Activated B cell treated with CpG ODN at 0.5 μM for 24 hours (primary cell): ENCODE data around the gene MACF1. TPM values are rescaled to one million over a fixed set of nuclear protein-coding genes. Genes with fewer than 3 reads are reported as not detected.

Experiments
- ATAC-seq: fragments of 200-7000 bp; cut with Tn5 transposase; one replicate; pipeline ENCODE4 v1.10.0; 2021; ENCODE audit warnings: low read depth, mild to moderate bottlenecking, moderate library complexity
- CTCF ChIA-PET: fragments of 350-600 bp; sonication (Branson Sonifier 250); formaldehyde crosslinking; loops from one replicate; lab custom pipeline; 2021; ENCODE audit warnings: antibody characterized with exemption; lab: Charles Lee
- POLR2A ChIA-PET: fragments of 350-600 bp; sonication (Branson Sonifier 250); formaldehyde crosslinking; loops from one replicate; lab custom pipeline; 2021; ENCODE audit warnings: antibody characterized with exemption; lab: Charles Lee
- DNase-seq: peaks from one replicate; pipeline ENCODE4 v3.0.0; 2022
- H3K27ac Mint-ChIP-seq: one replicate; pipeline ENCODE4 v1.8.0; 2020; ENCODE audit warnings: mixed read lengths
- H3K27me3 Mint-ChIP-seq: one replicate; pipeline ENCODE4 v1.8.0; 2021; ENCODE audit warnings: mixed read lengths
- H3K36me3 Mint-ChIP-seq: one replicate; pipeline ENCODE4 v1.8.0; 2021; ENCODE audit warnings: low read depth, mixed read lengths
- H3K4me1 Mint-ChIP-seq: one replicate; pipeline ENCODE4 v1.8.0; 2021; ENCODE audit warnings: mixed read lengths
- H3K4me3 Mint-ChIP-seq: one replicate; pipeline ENCODE4 v1.8.0; 2020; ENCODE audit warnings: mild to moderate bottlenecking, mixed read lengths
- H3K9me3 Mint-ChIP-seq: one replicate; pipeline ENCODE4 v1.8.0; 2020; ENCODE audit warnings: mixed read lengths
- intact Hi-C: fragments of 100-400 bp; cut with micrococcal nuclease; formaldehyde crosslinking; loops from one replicate; pipeline ENCODE4 v1.15.1; 2024
- total RNA-seq: library from RNA; stranded (reverse); gene quantifications from 2 replicates; pipeline ENCODE4 v1.2.3, GENCODE V29; 2022
- TF ChIP-seq, protein P1 (sequence below): fragments of 200-600 bp; IDR thresholded peaks from one replicate; pipeline ENCODE4 v1.8.0; 2022; ENCODE audit warnings: antibody characterized with exemption, mild to moderate bottlenecking

Gene MACF1
- total RNA-seq, 1 donor from 2014 or later, result 286 TPM

DNA sequence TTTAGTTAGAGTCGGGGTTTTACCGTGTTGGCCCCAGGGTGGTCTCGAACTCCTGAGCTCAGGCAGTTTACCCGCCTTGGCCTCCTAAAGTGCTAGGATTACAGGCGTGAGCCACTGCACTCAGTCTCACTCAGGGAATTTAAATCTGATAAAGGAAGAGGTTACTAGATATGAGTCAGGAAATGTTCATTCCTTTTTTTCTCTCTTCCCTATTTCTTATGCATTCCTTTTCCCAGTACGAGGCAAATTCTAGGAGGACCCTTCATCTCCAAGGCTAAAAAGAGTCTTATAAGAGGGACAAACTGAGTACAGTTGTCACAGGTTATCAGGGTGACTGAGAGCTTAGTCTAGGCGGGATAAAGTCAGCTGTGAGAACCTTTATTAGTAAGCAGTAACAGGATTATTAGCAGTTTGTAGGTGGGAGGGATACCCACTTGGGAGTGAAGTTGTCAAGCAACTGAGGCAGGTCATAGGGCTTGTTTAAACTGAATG, 9.1 kb downstream of the MACF1 start:
- H3K4me3 Mint-ChIP-seq, result no peak overlapping the region

DNA sequence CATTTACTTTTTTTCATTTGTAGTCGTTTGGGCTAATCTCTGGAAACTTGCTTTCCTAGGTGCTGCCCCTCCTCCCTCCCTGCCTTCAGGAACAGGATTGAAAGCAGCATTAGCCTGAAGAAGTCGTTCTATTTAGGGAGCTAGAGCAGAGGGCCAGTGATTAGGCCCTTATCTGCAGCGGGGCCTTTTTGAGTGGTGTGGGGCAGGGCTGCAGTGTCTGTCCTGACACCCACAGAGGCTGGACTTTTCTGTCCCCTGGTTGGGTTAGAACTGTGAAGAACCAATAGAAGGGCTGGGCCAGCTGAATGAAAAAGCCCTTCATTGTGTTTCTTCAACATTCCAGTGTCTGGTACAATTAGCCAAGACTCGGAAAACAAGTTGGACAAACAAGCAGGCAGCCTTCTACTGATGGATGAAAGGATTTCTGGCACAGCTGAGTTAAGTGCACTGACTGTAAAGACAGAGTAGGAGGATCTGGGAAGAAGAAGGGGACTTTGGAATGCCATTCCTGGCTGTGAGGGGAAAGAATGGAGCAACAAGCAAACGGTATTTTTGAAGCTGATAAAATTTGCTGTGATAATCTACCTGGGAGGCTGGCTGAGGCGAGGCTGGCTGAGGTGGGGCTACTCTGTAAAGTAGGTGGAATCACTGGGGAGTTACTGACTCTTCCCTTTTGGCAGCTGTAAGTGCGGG, 9.7 kb downstream of the MACF1 start:
- H3K27ac Mint-ChIP-seq, result peak overlapping the region; percentile 83
- H3K27me3 Mint-ChIP-seq, result no peaks in the 10 kb centered on the region
- DNase-seq (no peak), ATAC-seq (no peak)
- ChIA-PET CTCF (interaction anchor here (0.7 to 3.7 kb wide), 4 partner anchors 19 to 112 kb away, joined by 3 to 27 read pairs (median 6); no protein-coding TSS in a partner anchor), POLR2A (interaction anchor here (0.6 to 2.7 kb wide), 11 partner anchors 9 to 112 kb away, joined by 3 to 17 read pairs (median 7); partner anchors contain the start of gene MACF1)
- intact Hi-C loops, result loop anchor here (2.0 to 10.0 kb wide), 3 partner anchors 17 to 359 kb away; partner anchors contain the start of gene RRAGC
- no peaks in the 10 kb centered on the region for H3K36me3 Mint-ChIP-seq
- H3K4me1 Mint-ChIP-seq, result peaks cover 52% of the 10 kb centered on the region
- peak overlapping the region; percentile 84 for H3K4me3 Mint-ChIP-seq
- TF ChIP-seq, protein P1, sequence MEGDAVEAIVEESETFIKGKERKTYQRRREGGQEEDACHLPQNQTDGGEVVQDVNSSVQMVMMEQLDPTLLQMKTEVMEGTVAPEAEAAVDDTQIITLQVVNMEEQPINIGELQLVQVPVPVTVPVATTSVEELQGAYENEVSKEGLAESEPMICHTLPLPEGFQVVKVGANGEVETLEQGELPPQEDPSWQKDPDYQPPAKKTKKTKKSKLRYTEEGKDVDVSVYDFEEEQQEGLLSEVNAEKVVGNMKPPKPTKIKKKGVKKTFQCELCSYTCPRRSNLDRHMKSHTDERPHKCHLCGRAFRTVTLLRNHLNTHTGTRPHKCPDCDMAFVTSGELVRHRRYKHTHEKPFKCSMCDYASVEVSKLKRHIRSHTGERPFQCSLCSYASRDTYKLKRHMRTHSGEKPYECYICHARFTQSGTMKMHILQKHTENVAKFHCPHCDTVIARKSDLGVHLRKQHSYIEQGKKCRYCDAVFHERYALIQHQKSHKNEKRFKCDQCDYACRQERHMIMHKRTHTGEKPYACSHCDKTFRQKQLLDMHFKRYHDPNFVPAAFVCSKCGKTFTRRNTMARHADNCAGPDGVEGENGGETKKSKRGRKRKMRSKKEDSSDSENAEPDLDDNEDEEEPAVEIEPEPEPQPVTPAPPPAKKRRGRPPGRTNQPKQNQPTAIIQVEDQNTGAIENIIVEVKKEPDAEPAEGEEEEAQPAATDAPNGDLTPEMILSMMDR, result no peak
- H3K9me3 Mint-ChIP-seq, result peaks cover 4% of the 10 kb centered on the region

More for the DNA sequence above, 9.1 kb downstream of the MACF1 start:
- H3K4me1 Mint-ChIP-seq, result peaks cover 46% of the 10 kb centered on the region
- peak overlapping the region; percentile 83 for H3K27ac Mint-ChIP-seq
- ChIA-PET CTCF (interaction anchor here (0.7 to 3.7 kb wide), 3 partner anchors 18 to 111 kb away, joined by 3 to 9 read pairs (median 3); no protein-coding TSS in a partner anchor), POLR2A (interaction anchor here (0.6 to 2.0 kb wide), 5 partner anchors 8 to 111 kb away, joined by 3 to 17 read pairs (median 4); partner anchors contain the start of gene MACF1)
- DNase-seq (no peak), ATAC-seq (no peak)
- TF ChIP-seq, protein P1, result no peak
- intact Hi-C loops, result loop anchor here (2.0 to 10.0 kb wide), 3 partner anchors 17 to 359 kb away; partner anchors contain the start of gene RRAGC
- H3K9me3 Mint-ChIP-seq, result peaks cover 4% of the 10 kb centered on the region
- H3K27me3 Mint-ChIP-seq, result no peaks in the 10 kb centered on the region
- H3K36me3 Mint-ChIP-seq, result no peaks in the 10 kb centered on the region

DNA sequence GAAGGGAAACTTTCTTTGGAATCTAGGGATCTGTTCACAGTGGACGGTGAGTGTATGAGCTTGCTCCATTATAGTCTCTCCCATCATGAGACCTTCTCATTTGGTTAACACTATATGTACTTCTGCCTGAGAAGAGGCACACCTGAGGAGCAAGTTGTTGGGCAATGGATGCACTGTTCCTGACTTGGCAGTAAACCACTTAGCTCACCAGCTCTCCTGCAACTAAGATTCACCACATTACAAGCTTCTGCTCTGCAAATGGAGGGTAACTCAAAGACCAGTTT, 10.2 kb downstream of the MACF1 start:
- no peak for ATAC-seq
- Mint-ChIP-seq H3K27ac (peak overlapping the region; percentile 83), H3K9me3 (peaks cover 4% of the 10 kb centered on the region), H3K4me1 (peaks cover 55% of the 10 kb centered on the region), H3K36me3 (no peaks in the 10 kb centered on the region), H3K27me3 (no peaks in the 10 kb centered on the region), H3K4me3 (peak overlapping the region; percentile 84)
- CTCF ChIA-PET, result interaction anchor here (1.2 to 3.7 kb wide), 3 partner anchors 22 to 112 kb away, joined by 3 to 27 read pairs (median 9); no protein-coding TSS in a partner anchor
- intact Hi-C loops, result loop anchor here (2.0 to 10.0 kb wide), 3 partner anchors 16 to 360 kb away; partner anchors contain the start of gene RRAGC
- TF ChIP-seq, protein P1, result no peak
- no peak for DNase-seq
- POLR2A ChIA-PET, result interaction anchor here (0.6 to 2.7 kb wide), 9 partner anchors 9 to 113 kb away, joined by 3 to 17 read pairs (median 10); partner anchors contain the start of gene MACF1

DNA sequence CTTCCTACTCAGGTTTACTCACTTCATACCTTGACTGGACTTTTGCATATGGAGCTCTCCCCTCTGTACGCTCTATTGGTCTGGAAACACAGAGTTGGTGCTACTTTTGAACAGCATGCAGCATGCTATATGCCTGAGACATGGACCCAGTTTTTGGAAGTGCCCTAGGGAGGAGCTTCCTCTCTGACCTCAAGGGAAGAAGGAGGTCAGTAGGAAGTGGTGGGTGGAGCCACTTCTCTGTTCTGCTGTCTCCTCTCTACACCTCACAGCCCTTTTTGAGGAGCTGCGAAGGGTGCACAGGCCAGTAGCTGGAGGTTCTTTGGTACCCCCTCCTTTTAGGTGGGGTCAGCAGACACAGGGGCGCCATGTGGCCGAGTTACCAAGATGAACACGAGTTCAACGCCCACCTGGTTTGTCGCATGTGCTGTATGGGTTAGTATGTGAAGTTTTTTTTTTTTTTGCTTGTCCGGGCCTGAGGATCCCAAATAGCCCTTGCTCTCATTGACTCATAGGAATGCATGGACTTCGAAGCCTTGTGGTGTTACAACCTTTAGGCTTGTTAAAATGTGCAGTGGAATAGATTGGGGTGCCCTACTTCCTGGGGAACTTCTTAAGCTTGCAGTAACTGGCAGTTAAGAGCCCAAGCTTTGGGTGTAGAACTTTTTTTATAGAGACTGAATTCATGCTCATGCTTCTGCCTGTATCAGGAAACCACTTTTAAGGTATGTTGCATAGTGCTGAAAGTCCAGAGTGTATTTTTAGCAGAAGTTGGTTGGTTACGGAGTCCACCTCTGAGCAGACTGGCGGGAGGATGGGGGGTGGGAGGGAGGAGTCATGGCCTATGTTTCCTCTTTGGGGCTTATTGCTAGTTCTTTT, 10.7 kb downstream of the MACF1 start:
- Mint-ChIP-seq H3K9me3 (peaks cover 4% of the 10 kb centered on the region), H3K36me3 (no peaks in the 10 kb centered on the region), H3K4me1 (peaks cover 55% of the 10 kb centered on the region), H3K27ac (peak overlapping the region; percentile 83), H3K27me3 (no peaks in the 10 kb centered on the region), H3K4me3 (peak overlapping the region; percentile 84)
- POLR2A ChIA-PET, result interaction anchor here (0.6 to 2.7 kb wide), 12 partner anchors 10 to 116 kb away, joined by 3 to 17 read pairs (median 8); partner anchors contain the start of gene MACF1
- TF ChIP-seq, protein P1, result no peak
- peak; percentile 83 for ATAC-seq
- CTCF ChIA-PET, result interaction anchor here (0.6 to 3.7 kb wide), 5 partner anchors 10 to 125 kb away, joined by 3 to 27 read pairs (median 3); partner anchors contain the start of gene MACF1
- intact Hi-C loops, result loop anchor here (1.0 to 10.0 kb wide), 6 partner anchors 9 to 360 kb away; partner anchors contain the start of gene RRAGC
- peak; percentile 20 for DNase-seq
